ENCODE data around the gene TGFB1.
"Not testable (repeated sequence)": the region's sequence is repeated elsewhere in the genome, so short reads cannot be mapped to it uniquely, and the experiment has no call there.

Gene TGFB1

DNA sequence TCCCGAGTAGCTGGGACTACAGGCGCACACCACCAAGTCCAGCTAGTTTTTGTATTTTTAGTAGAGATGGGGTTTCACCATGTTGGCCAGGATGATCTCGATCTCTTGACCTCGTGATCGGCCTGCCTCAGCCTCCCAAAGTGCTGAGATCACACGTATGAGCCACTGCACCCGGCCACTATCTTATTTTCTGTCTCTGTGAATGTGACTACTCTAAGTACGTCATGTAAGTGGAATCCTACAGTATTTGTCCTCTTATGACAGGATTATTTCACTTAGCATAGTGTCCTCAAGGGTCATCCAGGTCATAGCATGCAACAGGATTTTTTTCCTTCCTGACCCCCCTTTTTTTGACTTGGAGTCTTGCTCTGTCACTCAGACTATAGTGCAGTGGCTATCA is 17.8 kb upstream of the TGFB1 start:
- Histone ChIP-seq H3K4me3 (ENCODE audit: low read length in 2 of 2) (no peak overlapping the region), H3K4me1 (ENCODE audit: control insufficient read depth in 2 of 2, insufficient read depth in 2 of 2, low read length in 2 of 2) (peaks cover 9 to 13% of the 10 kb centered on the region in 2 donors), H3K9me3 (ENCODE audit: control insufficient read depth in 2 of 2, low read length in 2 of 2) (no peaks in the 10 kb centered on the region), H3K36me3 (ENCODE audit: control insufficient read depth in 2 of 2, insufficient read depth in 2 of 2, low read length in 2 of 2) (no peaks in the 10 kb centered on the region), H3K9ac (ENCODE audit: low read depth in 1 of 2, low read length in 2 of 2) (no peak overlapping the region), H3K27ac (ENCODE audit: low read depth in 2 of 2, low read length in 2 of 2) (no peak overlapping the region), H3K27me3 (ENCODE audit: control insufficient read depth in 2 of 2, insufficient read depth in 2 of 2, low read length in 2 of 2) (no peaks in the 10 kb centered on the region)

GRCh38 chr19:41371119-41371518 is 17.4 kb upstream of the TGFB1 start:
- not testable (repeated sequence) for H3K4me3 ChIP-seq (ENCODE audit: low read length in 2 of 2); H3K9me3 ChIP-seq (ENCODE audit: control insufficient read depth in 2 of 2, low read length in 2 of 2); H3K27me3 ChIP-seq (ENCODE audit: control insufficient read depth in 2 of 2, insufficient read depth in 2 of 2, low read length in 2 of 2); H3K27ac ChIP-seq (ENCODE audit: low read depth in 2 of 2, low read length in 2 of 2); H3K9ac ChIP-seq (ENCODE audit: low read depth in 1 of 2, low read length in 2 of 2); H3K36me3 ChIP-seq (ENCODE audit: control insufficient read depth in 2 of 2, insufficient read depth in 2 of 2, low read length in 2 of 2)
- peaks cover 9 to 10% of the 10 kb centered on the region in 2 donors for H3K4me1 ChIP-seq (ENCODE audit: control insufficient read depth in 2 of 2, insufficient read depth in 2 of 2, low read length in 2 of 2)

- Histone ChIP-seq H3K27me3 (ENCODE audit: control insufficient read depth in 2 of 2, insufficient read depth in 2 of 2, low read length in 2 of 2) (no peaks in the 10 kb centered on the region), H3K9ac (ENCODE audit: low read depth in 1 of 2, low read length in 2 of 2) (no peak overlapping the region), H3K4me1 (ENCODE audit: control insufficient read depth in 2 of 2, insufficient read depth in 2 of 2, low read length in 2 of 2) (peaks cover 6 to 11% of the 10 kb centered on the region in 2 donors), H3K9me3 (ENCODE audit: control insufficient read depth in 2 of 2, low read length in 2 of 2) (no peaks in the 10 kb centered on the region), H3K4me3 (ENCODE audit: low read length in 2 of 2) (no peak overlapping the region), H3K27ac (ENCODE audit: low read depth in 2 of 2, low read length in 2 of 2) (no peak overlapping the region), H3K36me3 (ENCODE audit: control insufficient read depth in 2 of 2, insufficient read depth in 2 of 2, low read length in 2 of 2) (no peaks in the 10 kb centered on the region)
Measured at GRCh38 chr19:41369769-41370168, 16.0 kb upstream of the TGFB1 start.

DNA sequence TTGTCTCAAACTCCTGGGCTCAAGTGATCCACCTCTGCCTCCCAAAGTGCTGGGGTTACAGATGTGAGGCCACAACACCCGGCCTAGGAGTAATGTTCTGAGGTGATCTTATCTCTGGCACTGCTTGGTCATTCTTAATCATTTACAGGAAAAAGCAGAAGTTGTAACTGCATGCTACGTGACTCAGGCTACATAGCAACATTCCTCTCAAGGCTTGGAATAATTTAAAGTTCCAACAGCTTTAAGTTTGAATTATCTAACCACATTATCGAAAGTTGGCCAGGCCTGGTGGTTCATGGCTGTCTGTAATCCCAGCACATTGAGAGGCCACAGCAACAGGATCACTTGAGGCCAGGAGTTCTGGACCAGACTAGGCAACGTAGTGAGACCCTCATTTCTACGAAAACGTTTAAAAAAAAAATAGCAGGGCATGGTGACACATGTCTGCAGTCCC is 14.2 kb upstream of the TGFB1 start:
- Histone ChIP-seq H3K9ac (ENCODE audit: low read depth in 1 of 2, low read length in 2 of 2) (no peak overlapping the region), H3K9me3 (ENCODE audit: control insufficient read depth in 2 of 2, low read length in 2 of 2) (no peaks in the 10 kb centered on the region), H3K4me3 (ENCODE audit: low read length in 2 of 2) (no peak overlapping the region), H3K36me3 (ENCODE audit: control insufficient read depth in 2 of 2, insufficient read depth in 2 of 2, low read length in 2 of 2) (no peaks in the 10 kb centered on the region), H3K4me1 (ENCODE audit: control insufficient read depth in 2 of 2, insufficient read depth in 2 of 2, low read length in 2 of 2) (peaks cover 10 to 20% of the 10 kb centered on the region in 2 donors), H3K27me3 (ENCODE audit: control insufficient read depth in 2 of 2, insufficient read depth in 2 of 2, low read length in 2 of 2) (no peaks in the 10 kb centered on the region), H3K27ac (ENCODE audit: low read depth in 2 of 2, low read length in 2 of 2) (peak overlapping the region in 1 of 2 donors; percentile 55)

DNA sequence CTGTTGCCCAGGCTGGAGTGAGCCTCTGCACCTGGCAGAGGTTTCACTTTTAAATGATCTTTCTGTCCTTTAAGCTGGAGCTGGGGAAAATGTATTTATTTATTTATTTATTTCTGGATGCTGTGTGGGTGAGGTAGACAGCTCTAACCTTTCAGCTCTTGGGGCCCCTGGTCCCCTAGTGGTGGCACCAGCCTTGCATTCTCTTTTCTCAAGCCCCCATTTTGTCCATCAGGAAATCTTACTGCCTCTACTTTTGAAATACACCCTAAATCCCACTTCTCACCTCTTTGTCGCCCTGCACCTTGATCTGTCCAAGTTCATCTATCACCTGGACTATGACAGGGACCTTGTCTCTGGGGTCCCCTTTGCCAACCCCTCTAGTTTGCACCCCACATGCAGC is 12.4 kb upstream of the TGFB1 start:
- H3K4me1 ChIP-seq (ENCODE audit: control insufficient read depth in 2 of 2, insufficient read depth in 2 of 2, low read length in 2 of 2) = peaks cover 17 to 25% of the 10 kb centered on the region in 2 donors
- no peak overlapping the region for H3K9ac ChIP-seq (ENCODE audit: low read depth in 1 of 2, low read length in 2 of 2)
- H3K27ac ChIP-seq (ENCODE audit: low read depth in 2 of 2, low read length in 2 of 2) = no peak overlapping the region
- H3K9me3 ChIP-seq (ENCODE audit: control insufficient read depth in 2 of 2, low read length in 2 of 2) = no peaks in the 10 kb centered on the region
- H3K4me3 ChIP-seq (ENCODE audit: low read length in 2 of 2) = no peak overlapping the region
- no peaks in the 10 kb centered on the region for H3K36me3 ChIP-seq (ENCODE audit: control insufficient read depth in 2 of 2, insufficient read depth in 2 of 2, low read length in 2 of 2)
- no peaks in the 10 kb centered on the region for H3K27me3 ChIP-seq (ENCODE audit: control insufficient read depth in 2 of 2, insufficient read depth in 2 of 2, low read length in 2 of 2)

DNA sequence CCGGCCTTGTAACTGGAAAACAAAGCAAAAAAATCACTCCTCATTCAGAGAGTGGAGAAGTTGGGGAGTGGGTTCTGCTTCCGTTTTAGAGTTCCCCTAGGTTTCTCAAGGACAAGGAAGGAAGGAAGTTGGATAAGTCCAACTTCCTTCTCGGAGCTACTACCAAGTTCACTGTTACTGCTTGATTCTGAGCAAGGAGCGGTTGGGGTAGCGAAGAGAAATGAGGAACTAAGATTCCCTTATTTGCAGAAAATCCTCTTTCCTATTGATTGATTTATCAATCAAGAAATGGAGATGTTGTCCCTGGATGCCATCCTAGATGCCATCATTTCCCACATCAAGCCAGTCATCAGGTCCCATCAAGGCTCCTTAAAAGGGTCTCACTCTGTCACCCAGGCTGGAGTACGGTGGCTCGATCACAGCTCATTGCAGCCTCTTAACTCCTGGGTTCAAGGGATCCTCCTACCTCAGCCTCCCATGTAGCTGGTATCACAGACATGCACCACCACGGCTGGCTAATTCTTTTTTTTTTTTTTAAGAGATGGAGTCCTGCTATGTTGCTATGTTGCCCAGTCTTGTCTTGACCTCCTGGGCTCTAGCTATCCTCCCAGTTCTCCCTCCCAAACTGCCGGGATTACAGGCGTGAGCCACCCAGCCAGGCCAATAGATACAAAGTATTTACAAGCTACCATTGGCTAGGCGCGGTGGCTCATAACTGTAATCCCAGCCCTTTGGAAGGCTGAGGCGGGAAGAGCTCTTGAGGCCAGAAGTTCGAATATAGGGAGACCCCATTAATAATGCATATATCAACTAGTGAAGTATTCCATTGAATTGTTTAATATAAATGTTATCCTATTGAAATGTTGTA is 11.0 kb upstream of the TGFB1 start:
- no peaks in the 10 kb centered on the region for H3K27me3 ChIP-seq (ENCODE audit: control insufficient read depth in 2 of 2, insufficient read depth in 2 of 2, low read length in 2 of 2)
- H3K36me3 ChIP-seq (ENCODE audit: control insufficient read depth in 2 of 2, insufficient read depth in 2 of 2, low read length in 2 of 2) = no peaks in the 10 kb centered on the region
- no peaks in the 10 kb centered on the region for H3K9me3 ChIP-seq (ENCODE audit: control insufficient read depth in 2 of 2, low read length in 2 of 2)
- H3K4me1 ChIP-seq (ENCODE audit: control insufficient read depth in 2 of 2, insufficient read depth in 2 of 2, low read length in 2 of 2) = peaks cover 17 to 25% of the 10 kb centered on the region in 2 donors
- H3K9ac ChIP-seq (ENCODE audit: low read depth in 1 of 2, low read length in 2 of 2) = peak overlapping the region; percentile 93 to 95
- peak overlapping the region; percentile 99 for H3K27ac ChIP-seq (ENCODE audit: low read depth in 2 of 2, low read length in 2 of 2)
- H3K4me3 ChIP-seq (ENCODE audit: low read length in 2 of 2) = peak overlapping the region; percentile 95 to 98

- Histone ChIP-seq H3K4me1 (ENCODE audit: control insufficient read depth in 2 of 2, insufficient read depth in 2 of 2, low read length in 2 of 2) (peaks cover 17 to 25% of the 10 kb centered on the region in 2 donors), H3K27me3 (ENCODE audit: control insufficient read depth in 2 of 2, insufficient read depth in 2 of 2, low read length in 2 of 2) (no peaks in the 10 kb centered on the region), H3K9me3 (ENCODE audit: control insufficient read depth in 2 of 2, low read length in 2 of 2) (no peaks in the 10 kb centered on the region)
Measured at GRCh38 chr19:41363753-41364523, 10.2 kb upstream of the TGFB1 start, which contains the start of gene B9D2. Gene B9D2, minus strand, starts transcription at chr19:41364149. Its CDS starts 630 bp downstream, at chr19:41363519.

GRCh38 chr19:41363371-41363752 is 9.6 kb upstream of the TGFB1 start:
- H3K9me3 ChIP-seq (ENCODE audit: control insufficient read depth in 2 of 2, low read length in 2 of 2) = no peaks in the 10 kb centered on the region
- H3K4me3 ChIP-seq (ENCODE audit: low read length in 2 of 2) = peak overlapping the region; percentile 95 to 98
- H3K36me3 ChIP-seq (ENCODE audit: control insufficient read depth in 2 of 2, insufficient read depth in 2 of 2, low read length in 2 of 2) = no peaks in the 10 kb centered on the region
- peaks cover 17 to 25% of the 10 kb centered on the region in 2 donors for H3K4me1 ChIP-seq (ENCODE audit: control insufficient read depth in 2 of 2, insufficient read depth in 2 of 2, low read length in 2 of 2)
- H3K27ac ChIP-seq (ENCODE audit: low read depth in 2 of 2, low read length in 2 of 2) = peak overlapping the region; percentile 99
- H3K9ac ChIP-seq (ENCODE audit: low read depth in 1 of 2, low read length in 2 of 2) = peak overlapping the region; percentile 93 to 95
- no peaks in the 10 kb centered on the region for H3K27me3 ChIP-seq (ENCODE audit: control insufficient read depth in 2 of 2, insufficient read depth in 2 of 2, low read length in 2 of 2)

More at GRCh38 chr19:41363753-41364523, 10.2 kb upstream of the TGFB1 start, which contains the start of gene B9D2:
- Histone ChIP-seq H3K36me3 (ENCODE audit: control insufficient read depth in 2 of 2, insufficient read depth in 2 of 2, low read length in 2 of 2) (no peaks in the 10 kb centered on the region), H3K27ac (ENCODE audit: low read depth in 2 of 2, low read length in 2 of 2) (peak within 1 kb of the TSS; percentile 99), H3K4me3 (ENCODE audit: low read length in 2 of 2) (peak within 1 kb of the TSS; percentile 95 to 98), H3K9ac (ENCODE audit: low read depth in 1 of 2, low read length in 2 of 2) (peak within 1 kb of the TSS; percentile 93 to 95)

GRCh38 chr19:41362143-41362847 is 8.6 kb upstream of the TGFB1 start:
- H3K36me3 ChIP-seq (ENCODE audit: control insufficient read depth in 2 of 2, insufficient read depth in 2 of 2, low read length in 2 of 2) = no peaks in the 10 kb centered on the region
- peaks cover 14 to 19% of the 10 kb centered on the region in 2 donors for H3K4me1 ChIP-seq (ENCODE audit: control insufficient read depth in 2 of 2, insufficient read depth in 2 of 2, low read length in 2 of 2)
- no peaks in the 10 kb centered on the region for H3K27me3 ChIP-seq (ENCODE audit: control insufficient read depth in 2 of 2, insufficient read depth in 2 of 2, low read length in 2 of 2)
- H3K4me3 ChIP-seq (ENCODE audit: low read length in 2 of 2) = peak overlapping the region in 1 of 2 donors; percentile 37
- H3K9me3 ChIP-seq (ENCODE audit: control insufficient read depth in 2 of 2, low read length in 2 of 2) = no peaks in the 10 kb centered on the region
- peak overlapping the region; percentile 10 to 44 for H3K9ac ChIP-seq (ENCODE audit: low read depth in 1 of 2, low read length in 2 of 2)
- peak overlapping the region; percentile 99 for H3K27ac ChIP-seq (ENCODE audit: low read depth in 2 of 2, low read length in 2 of 2)
